ENCODE results near the gene ST3GAL3. TPM values are rescaled to one million over a fixed set of nuclear protein-coding genes. Genes with fewer than 3 reads are reported as not detected.

ST3GAL3 gene
- total RNA-seq, 4 donors from 2014 or later = 4.4 to 19.0 (median 6.1) TPM

DNA sequence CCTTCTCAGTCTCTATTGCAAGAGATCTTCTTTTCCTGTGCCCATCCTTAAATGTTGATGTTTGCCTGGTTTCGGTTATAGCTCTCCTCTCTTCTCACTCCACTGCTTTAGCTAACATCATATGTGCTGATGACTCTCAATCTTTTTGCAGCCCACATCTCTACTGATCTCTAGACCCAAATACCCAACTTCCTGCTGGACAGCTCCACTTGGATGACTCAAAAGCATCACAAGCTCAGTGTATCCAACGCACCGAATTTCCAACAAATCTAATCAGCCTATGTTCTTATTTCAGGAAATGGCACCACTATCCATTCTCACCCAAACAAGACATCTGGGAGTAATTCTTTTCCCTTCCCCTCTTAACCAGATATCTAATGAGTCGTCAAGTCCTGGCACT, 147.1 kb downstream of the ST3GAL3 start:
- no peak for DNase-seq
- no peaks in the 10 kb centered on the region for H3K27me3 ChIP-seq
- H3K4me3 ChIP-seq = no peak overlapping the region
- no peaks in the 10 kb centered on the region for H3K36me3 ChIP-seq
- no peak overlapping the region for H3K27ac ChIP-seq
- H3K4me1 ChIP-seq = peaks cover 0 to 8% (median 0%) of the 10 kb centered on the region in 4 donors
- TF ChIP-seq, protein P1, sequence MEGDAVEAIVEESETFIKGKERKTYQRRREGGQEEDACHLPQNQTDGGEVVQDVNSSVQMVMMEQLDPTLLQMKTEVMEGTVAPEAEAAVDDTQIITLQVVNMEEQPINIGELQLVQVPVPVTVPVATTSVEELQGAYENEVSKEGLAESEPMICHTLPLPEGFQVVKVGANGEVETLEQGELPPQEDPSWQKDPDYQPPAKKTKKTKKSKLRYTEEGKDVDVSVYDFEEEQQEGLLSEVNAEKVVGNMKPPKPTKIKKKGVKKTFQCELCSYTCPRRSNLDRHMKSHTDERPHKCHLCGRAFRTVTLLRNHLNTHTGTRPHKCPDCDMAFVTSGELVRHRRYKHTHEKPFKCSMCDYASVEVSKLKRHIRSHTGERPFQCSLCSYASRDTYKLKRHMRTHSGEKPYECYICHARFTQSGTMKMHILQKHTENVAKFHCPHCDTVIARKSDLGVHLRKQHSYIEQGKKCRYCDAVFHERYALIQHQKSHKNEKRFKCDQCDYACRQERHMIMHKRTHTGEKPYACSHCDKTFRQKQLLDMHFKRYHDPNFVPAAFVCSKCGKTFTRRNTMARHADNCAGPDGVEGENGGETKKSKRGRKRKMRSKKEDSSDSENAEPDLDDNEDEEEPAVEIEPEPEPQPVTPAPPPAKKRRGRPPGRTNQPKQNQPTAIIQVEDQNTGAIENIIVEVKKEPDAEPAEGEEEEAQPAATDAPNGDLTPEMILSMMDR (IDR thresholded peaks at IDR 0.05) = no peak
- TF ChIP-seq POLR2A (IDR thresholded peaks at IDR 0.05) = no peak
- no peaks in the 10 kb centered on the region for H3K9me3 ChIP-seq

DNA sequence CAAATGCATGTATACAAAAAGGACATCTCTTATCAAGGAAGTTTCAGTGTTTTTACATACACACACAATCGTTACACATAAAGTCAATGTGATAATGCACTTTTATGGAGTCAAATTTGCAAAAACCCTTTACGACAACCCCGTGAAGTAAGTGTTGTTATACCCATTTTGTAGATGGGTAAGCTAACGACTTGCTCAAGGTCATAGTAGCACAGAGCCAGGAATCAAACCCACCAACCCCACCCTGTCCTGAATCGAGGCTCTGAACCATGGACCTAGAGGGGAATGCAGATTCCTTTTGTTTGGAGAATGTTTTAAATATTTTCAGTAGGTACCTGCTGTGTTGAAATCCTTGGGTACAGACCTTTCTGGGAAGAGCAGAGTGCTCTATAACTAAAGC, 148.9 kb downstream of the ST3GAL3 start:
- peak in 1 of 3 donors; percentile 2 for DNase-seq
- Histone ChIP-seq H3K4me1 (peaks cover 0 to 8% (median 0%) of the 10 kb centered on the region in 4 donors), H3K4me3 (no peak overlapping the region), H3K9me3 (no peaks in the 10 kb centered on the region), H3K27me3 (no peaks in the 10 kb centered on the region), H3K36me3 (no peaks in the 10 kb centered on the region), H3K27ac (no peak overlapping the region)
- TF ChIP-seq, protein P1 (IDR thresholded peaks at IDR 0.05) = no peak
- no peak for TF ChIP-seq POLR2A (IDR thresholded peaks at IDR 0.05)

DNA sequence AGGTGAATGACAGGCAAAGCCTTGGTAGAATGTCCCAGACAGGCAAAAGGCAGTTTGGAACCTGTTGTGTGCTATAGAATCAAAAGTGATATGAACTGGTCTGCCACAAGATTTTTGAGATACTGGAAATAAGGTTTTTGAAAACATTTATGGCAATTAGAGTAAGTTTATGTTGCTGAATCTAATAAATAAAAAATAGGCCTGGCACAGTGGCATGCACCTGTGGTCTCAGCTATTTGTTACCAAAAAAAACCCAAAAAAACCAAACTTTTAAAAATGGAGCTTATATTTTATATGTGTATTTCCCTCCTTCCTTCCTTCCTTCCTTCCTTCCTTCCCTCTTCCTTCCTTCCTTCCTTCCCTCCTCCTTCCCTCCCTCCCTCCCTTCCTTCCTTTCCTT, 149.8 kb downstream of the ST3GAL3 start:
- Histone ChIP-seq H3K4me1 (peaks cover 0 to 8% (median 0%) of the 10 kb centered on the region in 4 donors), H3K27ac (no peak overlapping the region), H3K27me3 (no peaks in the 10 kb centered on the region), H3K36me3 (no peaks in the 10 kb centered on the region), H3K9me3 (no peaks in the 10 kb centered on the region), H3K4me3 (no peak overlapping the region)
- TF ChIP-seq POLR2A (IDR thresholded peaks at IDR 0.05) = no peak
- TF ChIP-seq, protein P1 (IDR thresholded peaks at IDR 0.05) = no peak
- DNase-seq = no peak

DNA sequence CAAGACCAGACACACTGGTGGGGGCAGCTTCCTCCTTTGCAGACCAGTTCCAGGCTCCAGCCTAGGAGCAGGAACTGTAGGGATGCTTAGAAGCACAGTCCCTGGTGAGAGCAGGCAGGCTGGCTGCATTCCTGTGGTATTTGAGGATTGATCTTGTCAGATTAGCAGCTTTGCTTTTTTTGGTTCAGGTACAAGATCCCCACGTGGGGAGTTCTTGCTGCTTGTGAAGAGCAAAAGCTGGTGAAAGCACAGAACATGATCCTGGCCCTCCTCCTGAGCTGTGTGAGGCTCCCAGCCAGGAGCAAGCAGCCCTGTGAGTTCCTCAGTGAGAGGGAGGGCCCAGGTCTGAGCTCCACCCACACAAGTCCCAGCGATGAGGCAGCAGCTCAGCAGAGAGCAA, 151.0 kb downstream of the ST3GAL3 start:
- Histone ChIP-seq H3K27ac (no peak overlapping the region), H3K27me3 (no peaks in the 10 kb centered on the region), H3K36me3 (no peaks in the 10 kb centered on the region), H3K4me1 (peaks cover 0 to 2% (median 0%) of the 10 kb centered on the region in 4 donors), H3K9me3 (no peaks in the 10 kb centered on the region), H3K4me3 (no peak overlapping the region)
- no peak for TF ChIP-seq POLR2A (IDR thresholded peaks at IDR 0.05)
- DNase-seq = no peak

DNA sequence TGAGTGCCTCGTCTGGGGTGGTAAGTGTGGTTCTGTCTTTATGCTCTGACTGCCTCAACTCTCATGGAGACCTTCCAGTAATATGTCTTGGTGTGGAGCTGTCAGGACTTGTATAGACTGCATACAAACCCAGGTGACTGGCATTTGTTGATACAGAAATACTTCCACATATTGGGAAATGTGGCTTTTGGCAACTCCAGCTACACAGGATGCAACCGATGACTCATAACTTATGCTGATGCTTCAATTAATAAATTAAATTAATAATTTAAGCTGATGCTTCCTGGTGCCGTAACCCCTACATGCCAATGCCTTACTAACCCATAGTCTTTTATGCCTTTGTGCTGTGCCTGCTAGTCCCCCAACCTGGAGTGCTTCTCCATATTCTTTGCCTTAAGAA, 154.0 kb downstream of the ST3GAL3 start:
- no peak overlapping the region for H3K4me3 ChIP-seq
- H3K4me1 ChIP-seq = no peaks in the 10 kb centered on the region
- H3K9me3 ChIP-seq = no peaks in the 10 kb centered on the region
- no peak for DNase-seq
- H3K27ac ChIP-seq = no peak overlapping the region
- no peaks in the 10 kb centered on the region for H3K36me3 ChIP-seq
- no peaks in the 10 kb centered on the region for H3K27me3 ChIP-seq
- no peak for TF ChIP-seq POLR2A (IDR thresholded peaks at IDR 0.05)
- TF ChIP-seq, protein P1 (IDR thresholded peaks at IDR 0.05) = no peak

DNA sequence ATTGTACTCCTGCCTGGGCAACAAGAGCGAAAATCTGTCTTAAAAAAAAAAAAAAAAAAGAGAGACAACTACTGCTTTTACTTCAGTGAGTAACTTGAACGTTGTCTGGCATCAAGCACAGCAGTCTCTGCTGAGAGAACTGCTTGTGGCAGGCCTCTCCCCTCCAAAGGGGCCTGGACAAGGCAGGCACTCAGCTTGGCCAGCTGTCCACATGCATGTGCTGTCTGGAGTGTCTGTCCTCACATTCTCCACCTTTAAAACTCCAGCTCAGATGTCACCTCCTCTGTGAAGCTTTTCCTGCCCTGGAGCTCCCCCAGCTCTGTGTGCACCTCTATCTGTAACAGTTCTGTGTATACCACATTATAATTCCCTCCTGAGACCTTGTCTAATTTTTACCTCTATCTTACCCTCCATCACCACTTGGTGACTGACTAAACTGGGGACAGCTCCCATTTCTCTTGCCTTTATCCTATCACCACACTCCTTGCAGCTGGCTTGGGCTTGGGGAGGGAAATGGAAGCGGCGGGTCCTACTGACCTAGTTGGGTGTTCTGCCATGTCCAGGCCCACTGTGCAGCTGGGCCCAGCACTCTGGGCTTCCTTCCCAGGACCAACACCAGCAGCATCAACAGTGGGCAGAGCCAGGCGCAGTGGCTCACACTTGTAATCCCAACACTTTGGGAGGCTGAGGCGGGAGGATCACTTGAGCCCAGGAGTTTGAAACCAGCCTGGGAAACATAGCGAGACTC, 154.8 kb downstream of the ST3GAL3 start:
- Histone ChIP-seq H3K4me1 (no peaks in the 10 kb centered on the region), H3K36me3 (no peaks in the 10 kb centered on the region), H3K27me3 (no peaks in the 10 kb centered on the region), H3K9me3 (no peaks in the 10 kb centered on the region), H3K27ac (no peak overlapping the region), H3K4me3 (no peak overlapping the region)
- TF ChIP-seq, protein P1 (IDR thresholded peaks at IDR 0.05) = no peak
- TF ChIP-seq POLR2A (IDR thresholded peaks at IDR 0.05) = no peak
- peak in 1 of 3 donors; percentile 1 for DNase-seq

Data from Peyer's patch (tissue), 4 donors.